HepG2 (cell line): ENCODE results near the gene TANC1. TPM values are rescaled to one million over a fixed set of nuclear protein-coding genes. Genes with fewer than 3 reads are reported as not detected.

Experiments used
- ATAC-seq: fragments of 200-7000 bp; cut with Tn5 transposase; 3 replicates; pipeline ENCODE4 v1.9.1; 2020; ENCODE audit warnings: mild to moderate bottlenecking, moderate library complexity
- BruUV-seq: library from RNA; stranded (reverse); fragments of 400-500 nt; replicated peaks from 2 replicates; lab custom pipeline; 2021; lab: Mats Ljungman, UMichigan
- CTCF ChIA-PET: fragments of 300-600 bp; formaldehyde crosslinking; extraction: SDS; loops from one replicate; lab custom pipeline; 2021; ENCODE audit warnings: low total read pairs, inconsistent platforms, low intra/inter-chr PET ratio; lab: Yijun Ruan, JAX
- POLR2A ChIA-PET: fragments of 350-600 bp; sonication (Branson Sonifier 250); formaldehyde crosslinking; loops from one replicate; lab custom pipeline; 2020; ENCODE audit warnings: antibody characterized with exemption, inconsistent platforms; lab: Yijun Ruan, JAX
- DNase-seq: peaks from one replicate; pipeline ENCODE4 v3.0.0-alpha.2; 2015; ENCODE audit warnings: low spot score
- FAIRE-seq: peaks from 3 replicates; lab custom pipeline; 2011; peaks lifted over from hg19 to GRCh38; lab: Jason Lieb, UNC
- H2AFZ ChIP-seq: one replicate; pipeline ENCODE4 v1.6.1; 2011; ENCODE audit warnings: low read length, inconsistent platforms
- H3K27ac ChIP-seq: fragments of 300-600 bp; 3 replicates; pipeline ENCODE4 v1.8.0; 2011; ENCODE audit warnings: mixed run types, mild to moderate bottlenecking, mixed read lengths, low read length, inconsistent platforms; ENCODE audit not compliant: insufficient read depth; ENCODE audit errors: extremely low read length
- H3K27me3 ChIP-seq, 2 experiments: fragments of 200-600 bp in 1 of 2; 2 replicates in 1 of 2; 3 replicates in 1 of 2; pipeline versions ENCODE4 v1.6.0 to v1.8.0; 2011; ENCODE audit warnings: low read length in 2 of 2, mild to moderate bottlenecking in 2 of 2, moderate library complexity in 2 of 2, inconsistent platforms in 1 of 2; ENCODE audit not compliant: insufficient read depth in 2 of 2, control insufficient read depth in 1 of 2
- H3K36me3 ChIP-seq, 2 experiments: fragments of 200-600 bp in 1 of 2; replicated peaks in 1 of 2; 2 replicates in 1 of 2; 3 replicates in 1 of 2; pipeline versions ENCODE4 v1.5.1 to v1.8.0; 2011; ENCODE audit warnings: low read length in 2 of 2, inconsistent platforms in 1 of 2; ENCODE audit not compliant: insufficient read depth in 2 of 2, control insufficient read depth in 1 of 2
- H3K4me1 ChIP-seq: 2 replicates; pipeline ENCODE4 v1.5.1; 2012; ENCODE audit warnings: low read length, inconsistent platforms; ENCODE audit not compliant: insufficient read depth
- H3K4me2 ChIP-seq: 2 replicates; pipeline ENCODE4 v1.6.0; 2011; ENCODE audit warnings: low read depth, low read length, inconsistent platforms
- H3K4me3 ChIP-seq, 3 experiments: fragments of 200-600 bp in 1 of 3; sonication (generic), shearing (Covaris generic) in 1 of 3; replicated peaks in 1 of 3; 2 replicates each; pipeline ENCODE4 v1.5.1; 2011 to 2016; ENCODE audit warnings: low read length in 3 of 3, inconsistent platforms in 2 of 3, low read depth in 2 of 3, mild to moderate bottlenecking in 2 of 3, control low read depth in 1 of 3, mixed read lengths in 1 of 3; ENCODE audit not compliant: insufficient read depth in 1 of 3
- H3K79me2 ChIP-seq: one replicate; pipeline ENCODE4 v1.6.1; 2011; ENCODE audit warnings: low read length, inconsistent platforms; ENCODE audit not compliant: insufficient read depth
- H3K9ac ChIP-seq: 2 replicates; pipeline ENCODE4 v1.6.0; 2011; ENCODE audit warnings: mild to moderate bottlenecking, low read depth, low read length, inconsistent platforms; ENCODE audit not compliant: insufficient read depth
- H3K9me3 ChIP-seq: 2 replicates; pipeline ENCODE4 v1.5.1; 2012; ENCODE audit warnings: mild to moderate bottlenecking, low read length
- H4K20me1 ChIP-seq: 2 replicates; pipeline ENCODE4 v1.6.0; 2011; ENCODE audit warnings: inconsistent platforms, mild to moderate bottlenecking, low read length, moderate library complexity; ENCODE audit not compliant: insufficient read depth
- ETV6 ChIP-seq: sonication (generic); formaldehyde crosslinking; conservative IDR thresholded peaks from 2 replicates; pipeline ENCODE4 v1.4.0; 2020; ENCODE audit warnings: missing genetic modification reagents
- GABPA ChIP-seq, 2 experiments: IDR thresholded peaks; 2 replicates each; pipeline ENCODE4 v1.6.1; 2011 to 2016; ENCODE audit warnings: low read depth in 2 of 2, low read length in 1 of 2, missing biosample characterization in 1 of 2, missing genetic modification characterization in 1 of 2
- JARID2 ChIP-seq: sonication (generic); formaldehyde crosslinking; IDR thresholded peaks from 2 replicates; pipeline ENCODE4 v1.8.1; 2023; ENCODE audit warnings: missing genetic modification reagents, inconsistent platforms; ENCODE audit not compliant: insufficient replicate concordance
- JDP2 ChIP-seq: sonication (generic); formaldehyde crosslinking; IDR thresholded peaks from 2 replicates; pipeline ENCODE4 v1.8.1; 2022; ENCODE audit warnings: missing genetic modification reagents, borderline replicate concordance
- RARG ChIP-seq: sonication (generic); formaldehyde crosslinking; IDR thresholded peaks from 2 replicates; pipeline ENCODE4 v1.4.0; 2020; ENCODE audit warnings: low read depth, mild to moderate bottlenecking, missing genetic modification reagents
- SOX13 ChIP-seq, 3 experiments: fragments of 450-650 bp in 1 of 3; sonication (generic) in 1 of 3; formaldehyde crosslinking in 1 of 3; IDR thresholded peaks in 2 of 3; conservative IDR thresholded peaks in 1 of 3; 2 replicates each; pipeline versions ENCODE4 v1.5.0 to v1.6.1; 2016 to 2020; ENCODE audit warnings: antibody characterized with exemption in 1 of 3, mild to moderate bottlenecking in 1 of 3, missing compliant biosample characterization in 1 of 3, missing genetic modification reagents in 1 of 3, moderate library complexity in 1 of 3
- ZNF121 ChIP-seq: sonication (generic); formaldehyde crosslinking; IDR thresholded peaks from 2 replicates; pipeline ENCODE4 v1.5.0; 2020; ENCODE audit warnings: mild to moderate bottlenecking, missing genetic modification reagents
- WGBS: methylation state at CpG from one replicate; pipeline ENCODE4 v1.1.6; 2017; ENCODE audit warnings: low lambda C conversion rate; 5-methylcytosine and 5-hydroxymethylcytosine counted together
- in situ Hi-C: cut with HindIII; loops from 2 replicates; pipeline ENCODE4 v1.10.0; 2017; ENCODE audit warnings: low pct_unique_long_range_greater_than_20kb; ENCODE audit not compliant: extremely low pct_ligation_motif_present
- intact Hi-C: fragments of 100-400 bp; cut with micrococcal nuclease; formaldehyde crosslinking; loops from one replicate; pipeline ENCODE4 v1.10.0; 2022; ENCODE audit not compliant: unreplicated experiment
- polyA plus RNA-seq, 8 experiments: library from polyadenylated mRNA; depleted of rRNA in 3 of 8; stranded (reverse) in 7 of 8; unstranded in 1 of 8; fragments of >200 nt; fragmentation: Illumina TruSeq in 4 of 8; extraction: Trizol in 4 of 8; gene quantifications; 2 replicates each; pipeline versions ENCODE4 v1.2.1 to v1.2.3, GENCODE V29; 2011 to 2016; ENCODE audit warnings: low read depth in 4 of 8, missing spikeins in 1 of 8, mixed read lengths in 1 of 8; ENCODE audit not compliant: insufficient read depth in 1 of 8
- total RNA-seq, 5 experiments: library from RNA; depleted of rRNA; stranded (reverse); fragments of >200 nt; fragmentation: Illumina TruSeq; extraction: Trizol; gene quantifications; 2 replicates each; pipeline ENCODE4 v1.2.3, GENCODE V29; 2016; ENCODE audit warnings: low read depth in 1 of 5

Gene TANC1
- total and polyA plus RNA-seq, 2 of the 13 experiments (the other 11 are each of a cell fraction or from before 2014, with no cell fraction given): 2.3 to 5.6 TPM

- TF ChIP-seq SOX13 (IDR thresholded peaks at IDR 0.05) (no peak), SOX13 (CRISPR knock-in tag; conservative IDR thresholded peaks at IDR 0.05 in 1 of 2, IDR thresholded peaks at IDR 0.05 in 1 of 2) (0 out of 4 replicates have a peak, but pooled peaks of 1 of the 2 experiments have one; percentile 11), ETV6 (no peak), GABPA (IDR thresholded peaks at IDR 0.05; ENCODE audit: low read depth, low read length) (no peak), GABPA (CRISPR knock-in tag; IDR thresholded peaks at IDR 0.05; ENCODE audit: low read depth) (no peak), JDP2 (CRISPR knock-in tag) (no peak), JARID2 (CRISPR knock-in tag) (no peak)
Observed at GRCh38 chr2:158999458-158999857, 31.0 kb downstream of the TANC1 start (continued).

DNA sequence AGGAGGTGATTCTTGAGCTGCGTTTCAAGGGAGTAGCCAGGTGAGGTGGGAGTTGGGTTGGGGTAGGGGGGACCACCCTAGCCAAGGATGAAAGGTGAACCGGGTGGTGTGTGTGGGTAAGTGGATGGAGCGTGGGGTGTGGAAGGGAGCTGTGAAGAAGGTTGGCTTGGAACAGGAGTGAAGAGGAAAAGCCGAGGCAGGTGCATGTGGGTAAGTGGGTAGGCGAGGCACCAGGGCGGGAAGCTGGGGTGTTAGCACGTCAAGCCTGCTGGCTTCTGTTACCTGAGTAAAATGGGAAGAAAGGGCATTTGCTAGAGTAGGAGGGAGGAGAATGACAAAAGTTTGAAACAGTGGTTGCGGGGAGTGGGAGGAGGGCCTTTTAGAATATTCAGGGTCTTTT is 31.6 kb downstream of the TANC1 start:
- peaks cover 7% of the 10 kb centered on the region for H3K9me3 ChIP-seq
- no peak for FAIRE-seq
- no peaks in the 10 kb centered on the region for H3K27me3 ChIP-seq
- intact Hi-C loops (no loop called here), in situ Hi-C loops (no loop called here)
- no peaks in the 10 kb centered on the region for H3K36me3 ChIP-seq
- H3K4me1 ChIP-seq: peaks cover 68% of the 10 kb centered on the region
- CTCF ChIA-PET: no interaction called here
- no peak overlapping the region for H3K4me3 ChIP-seq
- no peak for DNase-seq
- no peak overlapping the region for H3K27ac ChIP-seq
- ATAC-seq: no peak
- no TSS peak for BruUV-seq
- no peaks in the 10 kb centered on the region for H4K20me1 ChIP-seq
- no peak overlapping the region for H2AFZ ChIP-seq
- H3K4me2 ChIP-seq: no peak overlapping the region
- H3K9ac ChIP-seq: no peak overlapping the region
- POLR2A ChIA-PET: no interaction called here
- 91% methylated on average over 8 of the region's 8 CpGs for WGBS
- H3K79me2 ChIP-seq: no peaks in the 10 kb centered on the region
- TF ChIP-seq RARG (CRISPR knock-in tag) (no peak), ZNF121 (CRISPR knock-in tag) (0 out of 2 replicates have a peak, but pooled peaks have one; percentile 3)
